HTERT RPE-1 (cell line): ENCODE data around the gene TAS2R13.

Source experiments
- in situ Hi-C: fragments of 300-500 bp; cut with MboI; formaldehyde crosslinking; loops from 4 replicates; pipeline ENCODE4 v1.14.3; 2020; ENCODE audit warnings: low sequenced_read_pairs

Gene TAS2R13, protein sequence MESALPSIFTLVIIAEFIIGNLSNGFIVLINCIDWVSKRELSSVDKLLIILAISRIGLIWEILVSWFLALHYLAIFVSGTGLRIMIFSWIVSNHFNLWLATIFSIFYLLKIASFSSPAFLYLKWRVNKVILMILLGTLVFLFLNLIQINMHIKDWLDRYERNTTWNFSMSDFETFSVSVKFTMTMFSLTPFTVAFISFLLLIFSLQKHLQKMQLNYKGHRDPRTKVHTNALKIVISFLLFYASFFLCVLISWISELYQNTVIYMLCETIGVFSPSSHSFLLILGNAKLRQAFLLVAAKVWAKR

DNA sequence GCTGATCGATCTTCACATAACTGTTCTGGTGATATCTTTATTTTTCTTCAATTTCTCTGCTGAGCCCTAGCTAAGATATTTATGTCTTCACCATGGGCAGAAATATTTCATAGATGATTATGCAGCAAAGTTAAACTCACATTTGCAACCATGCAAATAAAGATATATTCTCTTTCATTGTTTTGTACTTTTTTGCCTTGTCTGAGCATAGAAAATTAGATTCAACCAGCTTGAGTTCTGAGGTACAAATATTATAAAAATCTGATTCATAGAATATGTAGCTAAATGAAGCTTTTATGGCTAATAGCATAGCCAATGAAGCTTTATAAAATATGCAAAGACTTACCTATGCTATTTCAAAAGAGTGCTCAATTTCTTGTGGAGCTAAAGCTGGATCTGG, at the start of gene TAS2R13:
TAS2R13 (minus strand) TSS at position 101 of the 400 bp plus-strand sequence. CDS start 264 bp downstream, outside the sequence.
- in situ Hi-C loops, result no loop called here

DNA sequence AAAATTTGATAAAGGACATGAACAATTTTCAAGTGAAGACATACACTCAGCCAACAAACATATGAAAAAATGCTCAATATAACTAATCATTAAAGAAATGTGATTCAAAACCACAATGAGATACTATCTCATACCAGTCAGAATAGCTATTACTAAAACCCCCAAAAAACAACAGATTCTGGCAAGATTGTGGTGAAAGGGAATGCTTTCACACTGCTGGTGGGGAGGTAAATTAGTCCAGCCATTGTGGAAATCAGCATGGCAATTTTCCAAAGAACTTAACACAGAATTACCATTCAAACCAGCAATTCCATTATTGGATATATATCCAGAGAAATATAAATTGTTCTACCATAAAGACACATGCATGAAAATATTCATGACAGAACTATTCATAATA, 48.4 kb upstream of the TAS2R13 start:
- in situ Hi-C loops, result no loop called here

DNA sequence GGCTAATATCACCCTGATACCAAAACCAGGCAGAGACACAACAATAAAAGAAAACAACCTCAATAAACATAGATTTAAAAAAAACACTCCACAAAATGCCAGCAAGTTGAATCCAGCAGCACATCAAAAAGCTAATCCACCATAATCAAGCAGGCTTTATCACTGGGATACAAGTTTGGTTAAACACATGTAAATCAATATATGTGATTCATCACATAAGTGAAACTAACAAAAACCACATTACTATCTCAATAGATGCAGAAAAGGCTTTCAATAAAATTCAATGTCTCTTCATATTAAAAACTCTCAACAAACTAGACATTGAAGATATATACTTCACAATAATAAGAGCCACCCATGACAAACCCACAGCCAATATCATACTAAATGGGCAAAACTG, 46.7 kb upstream of the TAS2R13 start:
- in situ Hi-C loops, result no loop called here

DNA sequence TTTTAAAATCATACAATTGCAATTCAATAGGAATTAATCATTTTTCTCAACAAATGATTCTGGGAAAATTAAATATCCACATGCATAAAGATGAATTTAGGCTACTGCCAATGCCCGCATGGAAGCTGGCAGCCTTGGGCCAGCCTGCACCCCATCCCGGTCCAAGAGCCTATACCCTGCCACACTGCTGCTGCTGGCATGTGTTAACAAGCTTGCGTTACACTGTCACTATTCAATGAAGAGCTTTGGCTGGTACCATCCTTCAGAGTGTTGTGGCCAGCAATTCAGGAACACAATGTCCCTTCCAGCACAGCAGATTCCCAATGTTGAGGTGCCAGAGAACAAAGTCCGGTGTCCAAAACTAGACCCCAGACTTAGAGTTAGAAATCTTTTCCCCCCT, 43.3 kb upstream of the TAS2R13 start:
- in situ Hi-C loops, result no loop called here

DNA sequence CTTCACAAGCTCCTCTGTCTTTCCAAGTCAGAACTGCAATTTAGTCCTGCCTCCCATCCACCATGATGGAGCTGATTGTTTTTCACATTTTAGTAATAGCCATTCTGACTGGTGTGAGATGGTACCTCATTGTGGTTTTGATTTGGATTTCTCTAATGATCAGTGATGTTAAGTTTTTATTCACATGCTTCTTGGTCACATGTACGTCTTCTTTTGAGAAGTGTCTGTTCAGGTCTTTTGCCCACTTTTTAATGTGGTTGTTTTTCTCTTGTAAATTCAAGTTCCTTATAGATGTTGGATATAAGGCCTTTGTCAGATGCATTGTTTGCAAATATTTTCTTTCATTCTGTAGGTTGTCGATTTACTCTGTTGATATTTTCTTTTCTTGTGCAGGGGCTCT, 33.8 kb upstream of the TAS2R13 start:
- in situ Hi-C loops, result no loop called here

DNA sequence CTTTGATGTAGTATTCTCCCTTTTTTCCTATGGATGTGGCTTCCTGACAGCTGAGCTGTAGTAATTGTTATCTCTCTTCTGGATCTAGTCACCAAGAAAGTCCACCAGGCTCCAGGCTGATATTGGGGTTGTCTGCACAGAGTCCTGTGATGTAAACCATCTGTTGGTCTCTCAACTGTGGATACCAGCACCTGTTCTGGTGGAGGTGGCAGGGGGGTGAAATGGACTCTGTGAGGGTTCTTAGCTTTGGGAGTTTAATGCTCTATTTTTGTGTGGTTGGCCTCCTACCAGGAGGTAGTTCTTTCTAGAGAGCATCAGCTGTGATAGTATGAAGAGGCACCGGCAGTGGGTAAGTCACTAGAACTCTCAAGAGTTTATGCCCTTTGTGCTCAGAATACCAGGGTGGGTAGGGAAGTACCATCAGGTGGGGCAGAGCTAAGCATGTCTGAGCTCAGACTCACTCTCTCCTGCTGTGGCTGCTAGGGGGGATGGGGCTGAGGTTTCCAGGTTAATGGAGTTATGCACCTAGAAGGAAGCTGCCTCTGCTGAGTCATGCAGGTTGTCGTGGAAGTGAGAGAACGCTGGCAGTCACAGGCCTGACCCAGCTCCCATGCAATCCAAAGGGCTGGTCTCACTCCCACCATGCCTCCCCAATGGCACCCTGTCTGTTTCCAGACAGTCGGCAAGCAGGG, 32.7 kb upstream of the TAS2R13 start:
- in situ Hi-C loops, result no loop called here

DNA sequence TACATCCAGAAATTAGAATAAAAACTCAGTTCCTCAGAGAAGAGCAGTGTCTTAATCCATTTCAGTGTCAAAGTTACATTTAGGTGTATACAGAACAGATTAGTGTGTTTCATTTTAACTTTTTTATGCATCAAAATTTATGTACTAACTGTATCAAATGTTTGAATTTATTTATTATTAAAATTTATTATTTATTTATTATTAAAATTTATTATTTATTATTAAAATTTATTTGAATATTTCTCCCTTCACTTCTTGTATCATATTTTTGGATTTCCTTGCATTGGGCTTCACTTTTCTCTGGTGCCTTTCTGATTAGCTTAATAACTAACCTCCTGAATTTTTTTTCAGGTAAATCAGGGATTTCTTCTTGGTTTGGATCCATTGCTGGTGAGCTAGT, 32.0 kb upstream of the TAS2R13 start:
- in situ Hi-C loops, result no loop called here

DNA sequence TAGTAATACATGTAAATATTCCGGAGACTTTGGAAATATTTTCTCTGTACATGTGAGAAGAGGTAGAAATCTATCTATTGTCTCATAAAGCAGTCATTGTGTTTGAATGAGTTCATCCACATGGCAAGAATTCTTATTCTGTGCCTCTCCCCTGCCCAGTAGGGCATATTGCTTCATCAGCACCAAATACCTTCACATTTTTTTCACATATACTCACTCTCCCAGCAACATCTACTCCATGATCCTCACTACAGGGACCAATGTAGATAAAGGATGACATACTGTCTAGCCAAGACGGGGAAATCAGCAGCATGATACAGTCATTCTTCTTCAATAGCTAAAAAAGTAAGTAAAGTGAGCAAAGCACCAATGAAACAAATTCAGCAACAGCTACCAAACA, 31.0 kb upstream of the TAS2R13 start:
- in situ Hi-C loops, result no loop called here

DNA sequence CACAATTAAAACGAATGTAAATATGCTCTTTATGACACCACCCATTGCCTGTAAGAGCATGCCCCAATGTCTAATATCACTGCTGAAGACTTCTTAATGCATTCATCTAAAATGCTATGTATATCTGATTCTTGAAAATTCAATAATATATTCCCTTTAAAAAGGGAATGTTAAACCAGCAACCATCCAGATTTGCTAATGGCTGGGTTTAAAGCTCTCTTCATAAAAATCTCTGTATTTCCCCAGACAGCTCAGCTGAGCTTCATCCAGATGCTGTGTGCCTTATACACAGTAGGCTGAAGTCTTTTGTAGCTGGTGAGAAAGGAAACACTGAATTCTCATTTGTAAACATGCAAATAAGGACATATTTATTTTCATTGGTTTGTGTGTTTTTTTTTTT, 29.8 kb upstream of the TAS2R13 start, which contains the start of gene TAS2R14:
TAS2R14 (minus strand) TSS at position 101 of the 400 bp plus-strand sequence; CDS start at position 45, 56 bp downstream.
- in situ Hi-C loops, result no loop called here

DNA sequence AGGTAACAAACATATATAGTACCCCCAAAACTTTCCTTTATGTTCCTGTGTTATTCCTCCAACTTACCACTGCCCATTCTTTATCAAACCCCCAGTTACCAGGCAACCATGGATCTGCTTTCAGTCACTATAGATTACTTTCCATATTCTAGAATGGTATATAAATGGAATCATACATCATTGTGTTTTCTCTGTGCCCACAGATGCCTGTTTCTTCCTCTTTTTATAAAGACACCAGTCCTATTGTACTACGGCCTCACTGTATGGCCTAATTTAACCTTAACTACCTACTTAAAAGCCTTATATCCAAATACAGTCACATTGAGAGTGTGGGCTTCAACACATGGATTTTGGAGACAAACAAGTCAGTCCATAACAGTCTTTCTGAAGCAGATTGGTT, 27.1 kb upstream of the TAS2R13 start:
- in situ Hi-C loops, result no loop called here

DNA sequence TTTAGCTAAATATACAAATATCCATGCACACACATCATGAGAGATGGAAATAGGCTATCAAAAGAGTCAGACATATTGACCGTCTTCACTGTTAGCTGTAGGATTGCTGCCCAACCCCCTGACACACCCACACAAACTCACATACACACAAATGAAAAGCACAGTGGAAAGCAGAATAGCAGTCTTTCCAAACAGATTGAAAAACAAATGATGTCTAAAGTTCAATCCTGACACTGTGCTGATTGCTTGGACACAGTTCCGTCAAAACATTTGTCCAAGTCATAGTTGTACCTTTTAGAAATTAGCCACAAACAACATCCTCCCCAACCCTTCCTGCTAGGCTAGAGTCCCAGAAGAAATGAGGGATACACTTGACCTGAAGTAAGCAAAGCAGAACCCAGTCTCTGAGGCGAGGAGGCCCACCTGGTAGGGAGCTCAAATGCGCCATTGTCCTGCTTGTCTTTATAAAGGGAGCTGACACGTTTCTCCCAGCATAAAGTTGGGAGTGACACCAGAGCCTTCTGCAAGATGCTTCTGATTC, 19.5 kb upstream of the TAS2R13 start, which contains the start of gene PRH2:
PRH2 (plus strand) TSS at position 491 of the 541 bp plus-strand sequence; CDS start at position 529, 38 bp downstream.
- in situ Hi-C loops, result no loop called here

DNA sequence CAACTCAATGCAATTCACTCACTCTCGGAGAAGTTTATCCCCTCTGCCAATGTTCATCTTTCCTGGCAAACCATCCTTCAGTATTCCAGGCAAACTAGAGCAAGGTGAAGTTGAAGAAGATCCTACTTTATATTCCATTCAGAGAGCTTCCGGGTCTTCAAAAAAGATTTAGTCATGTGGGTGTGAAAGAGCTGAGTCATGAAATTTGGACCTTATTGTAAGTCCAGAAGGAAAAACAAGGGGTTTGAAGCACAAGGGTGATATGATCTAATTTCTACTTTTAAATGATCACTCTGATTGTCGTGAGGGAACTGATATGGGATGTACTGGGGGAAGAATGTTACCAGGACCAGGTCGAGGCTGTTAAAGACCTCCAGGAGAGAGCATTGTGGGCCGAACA, 16.9 kb upstream of the TAS2R13 start:
- in situ Hi-C loops, result no loop called here

DNA sequence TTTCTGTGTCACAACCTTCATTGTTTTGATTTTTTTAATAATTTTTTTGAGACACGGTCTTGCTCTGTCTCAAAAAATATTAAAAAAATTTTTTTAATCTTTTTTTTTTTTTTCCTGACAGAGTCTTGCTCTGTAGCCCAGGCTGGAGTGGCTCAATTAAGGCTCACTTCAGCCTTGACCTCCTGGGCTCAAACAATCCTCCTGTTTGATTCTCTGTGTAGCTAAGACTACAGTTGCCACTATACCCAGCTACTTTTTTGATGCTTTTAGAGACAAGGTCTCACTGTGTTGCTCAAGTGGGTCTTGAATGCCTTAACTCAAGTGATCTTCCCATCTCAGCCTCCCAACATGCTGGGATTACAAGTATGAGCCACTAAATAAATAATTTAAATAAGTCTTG, 10.4 kb upstream of the TAS2R13 start:
- in situ Hi-C loops, result no loop called here

DNA sequence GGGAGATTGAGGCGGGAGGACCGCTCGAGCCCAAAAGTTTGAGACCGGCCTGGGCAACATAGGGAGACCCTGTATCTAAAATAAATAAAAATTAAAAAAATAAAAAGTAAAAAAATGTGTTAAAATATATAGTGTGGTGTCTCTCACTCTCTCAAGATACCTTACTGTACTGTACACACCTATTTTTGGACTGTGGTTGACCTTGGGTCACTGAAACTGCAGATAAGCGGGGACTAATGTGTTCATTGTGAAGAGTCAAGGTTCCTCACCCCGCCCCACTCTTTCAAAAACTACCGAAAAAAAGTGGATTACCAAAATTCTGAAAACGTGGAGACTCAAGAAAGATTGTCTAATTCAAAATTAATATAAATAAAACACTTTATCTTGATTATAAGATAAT, 1.0 kb upstream of the TAS2R13 start:
- in situ Hi-C loops, result no loop called here

DNA sequence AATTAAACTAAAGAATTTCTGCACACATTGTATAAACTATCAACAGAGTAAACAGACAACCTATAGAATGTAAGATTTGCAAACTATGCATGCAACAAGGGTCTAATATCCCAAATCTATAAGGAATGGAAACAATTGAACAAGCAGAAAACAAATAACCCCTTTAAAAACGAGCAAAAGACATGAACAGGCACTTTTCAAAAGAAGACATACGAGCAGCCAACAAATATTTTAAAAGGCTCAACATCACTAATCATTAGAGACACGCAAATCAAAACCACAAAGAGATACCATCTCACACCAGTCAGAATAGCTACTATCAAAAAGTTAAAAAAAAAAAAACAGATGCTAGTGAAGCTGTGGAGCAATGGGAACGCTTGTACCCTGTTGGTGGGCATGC, 4.7 kb downstream of the TAS2R13 start:
- in situ Hi-C loops, result no loop called here

DNA sequence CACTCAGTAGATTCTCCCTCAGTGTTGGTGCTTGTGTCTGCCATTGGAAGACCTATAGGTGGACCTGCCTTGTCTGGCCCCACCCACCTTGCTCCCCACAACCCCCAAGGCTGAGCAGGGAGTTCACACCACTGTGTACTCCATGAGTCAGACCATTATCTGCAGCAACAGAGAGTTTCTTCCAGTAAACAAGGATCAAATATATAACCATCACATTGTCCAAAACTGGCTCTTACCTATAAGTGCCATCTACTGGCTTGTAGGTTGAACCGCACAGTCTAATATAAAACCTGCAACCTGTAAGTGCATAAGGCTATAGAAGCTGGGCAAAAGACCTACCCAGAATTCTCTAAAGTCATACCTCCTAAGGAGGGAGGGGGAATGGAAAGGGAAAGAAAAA, 7.9 kb downstream of the TAS2R13 start:
- in situ Hi-C loops, result no loop called here

DNA sequence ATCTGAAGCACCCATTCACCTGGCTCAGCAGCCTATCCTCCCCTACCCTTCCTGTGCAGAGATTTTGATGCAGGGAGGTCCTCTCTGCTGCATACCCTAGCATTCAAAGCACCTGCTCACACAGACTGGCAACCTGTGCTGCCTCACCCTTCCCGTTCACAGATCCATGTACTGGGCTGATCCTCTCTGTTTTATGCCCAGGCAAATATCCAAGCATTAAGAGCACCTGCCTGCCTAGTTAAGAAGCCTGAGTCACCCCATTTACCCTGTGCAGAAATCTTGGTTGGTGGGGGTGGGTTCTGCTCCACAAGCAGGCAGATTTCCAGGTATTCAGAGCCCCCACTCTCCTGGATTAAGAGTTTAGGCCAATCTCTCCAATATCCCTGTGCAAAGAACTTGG, 8.4 kb downstream of the TAS2R13 start:
- in situ Hi-C loops, result no loop called here

DNA sequence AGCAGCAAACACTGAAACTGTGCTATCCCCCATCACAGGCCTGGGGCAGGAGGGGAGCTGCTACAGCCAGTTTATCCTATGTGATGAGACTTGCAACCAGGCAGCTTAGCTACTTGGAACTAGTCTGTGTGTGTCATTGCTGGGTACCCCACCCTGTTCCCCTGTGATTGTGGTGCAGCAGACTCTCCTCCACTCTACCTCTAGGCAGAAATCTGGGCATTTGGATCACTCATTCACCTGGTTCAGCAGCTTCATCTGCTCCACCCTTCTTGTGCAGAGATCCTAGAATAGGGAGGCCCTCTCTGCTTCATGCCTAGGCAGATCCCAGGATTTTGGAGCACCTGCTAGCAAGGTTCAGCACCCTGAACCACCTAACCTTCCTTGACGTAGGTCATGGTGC, 8.8 kb downstream of the TAS2R13 start:
- in situ Hi-C loops, result no loop called here

DNA sequence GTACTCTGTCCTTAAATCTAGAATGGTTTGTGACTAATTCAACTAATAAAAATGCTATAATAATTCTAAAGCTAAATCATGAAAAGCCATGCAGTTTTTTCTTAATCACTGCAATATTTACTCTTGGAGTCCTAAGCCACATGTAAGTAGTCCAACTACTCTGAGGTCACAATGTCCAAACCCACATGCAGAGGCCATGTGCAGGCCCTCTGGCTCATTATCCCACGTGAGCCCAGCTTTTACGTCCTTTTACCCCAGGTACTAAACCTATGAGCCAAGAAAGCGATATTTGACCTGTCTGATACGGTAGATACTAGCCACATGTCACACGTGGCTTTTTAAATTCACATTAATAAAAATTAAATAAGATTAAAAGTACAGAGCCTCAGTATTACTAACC, 12.5 kb downstream of the TAS2R13 start:
- in situ Hi-C loops, result no loop called here

DNA sequence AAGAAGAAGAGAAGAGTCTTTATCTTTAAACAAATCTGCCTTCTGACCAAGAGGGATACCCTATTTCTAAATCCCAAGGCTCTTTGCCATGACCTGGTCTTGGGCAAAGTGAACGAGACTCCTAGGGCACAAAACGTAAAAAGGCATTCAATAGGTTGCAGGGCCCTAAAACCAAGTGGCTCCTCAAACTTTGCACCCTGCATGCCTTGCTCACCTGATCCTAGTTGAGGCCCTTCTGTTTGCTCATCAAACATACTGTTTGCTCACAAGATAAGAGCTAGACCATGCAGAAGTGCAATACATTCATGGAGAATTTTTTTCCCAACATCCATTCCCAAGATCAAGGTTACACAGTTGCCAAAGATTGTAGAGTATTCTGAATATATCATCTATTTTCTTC, 17.4 kb downstream of the TAS2R13 start:
- in situ Hi-C loops, result no loop called here

DNA sequence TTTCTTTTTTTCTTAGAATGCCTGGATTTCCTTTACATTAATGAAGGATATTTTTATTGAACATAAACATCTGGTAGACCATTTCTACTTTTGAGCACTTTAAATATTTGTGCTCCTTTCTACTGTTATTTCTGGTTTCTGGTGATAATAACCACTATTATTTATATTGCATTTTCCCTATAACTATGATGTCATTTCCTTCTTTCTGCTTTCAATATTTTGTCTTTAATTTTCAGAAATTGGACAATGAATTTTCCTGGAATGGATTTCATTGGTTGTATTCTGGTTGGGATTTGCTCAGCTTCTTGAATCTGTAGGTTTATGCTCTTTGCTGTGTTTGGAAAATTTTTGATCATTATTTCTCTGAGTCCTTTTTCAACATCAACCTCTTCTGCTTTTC, 20.1 kb downstream of the TAS2R13 start:
- in situ Hi-C loops, result no loop called here

DNA sequence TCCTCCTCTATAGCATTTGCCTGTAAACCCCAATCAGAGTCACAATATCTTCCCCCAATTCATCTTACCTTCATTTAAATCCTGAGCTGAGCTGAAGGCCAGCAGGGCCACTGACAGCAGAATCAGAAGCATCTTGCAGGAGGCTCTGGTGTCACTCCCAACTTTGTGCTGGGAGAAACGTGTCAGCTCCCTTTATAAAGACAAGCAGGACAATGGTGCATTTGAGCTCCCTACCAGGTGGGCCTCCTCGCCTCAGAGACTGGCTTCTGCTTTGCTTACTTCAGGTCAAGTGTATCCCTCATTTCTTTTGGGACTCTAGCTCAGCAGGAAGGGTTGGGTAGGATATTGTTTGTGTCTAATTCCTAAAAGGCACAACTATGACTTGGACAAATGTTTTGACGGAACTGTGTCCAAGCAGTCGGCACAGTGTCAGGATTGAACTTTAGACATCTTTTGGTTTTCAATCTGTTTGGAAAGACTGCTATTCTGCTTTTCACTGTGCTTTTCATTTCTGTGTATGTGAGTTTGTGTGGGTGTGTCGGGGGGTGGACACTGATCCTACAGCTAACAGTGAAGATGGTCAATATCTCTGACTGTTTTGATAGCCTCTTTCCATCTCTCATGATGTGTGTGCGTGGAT, 25.2 kb downstream of the TAS2R13 start, which contains the start of gene PRH1:
PRH1 (minus strand) TSS at position 170 of the 640 bp plus-strand sequence; CDS start at position 132, 38 bp downstream.
- in situ Hi-C loops, result no loop called here
